ENCODE measurements around the gene CEACAM16.
"Not testable (repeated sequence)": the region's sequence is repeated elsewhere in the genome, so short reads cannot be mapped to it uniquely, and the experiment has no call there.

The CEACAM16 gene

GRCh38 chr19:44718441-44719261 is 19.7 kb downstream of the CEACAM16 start:
- in situ Hi-C loops (cut with MboI; ENCODE audit: low pct_unique_long_range_greater_than_20kb, low sequenced_read_pairs, unreplicated experiment), result no loop called here
- no peak for DNase-seq (ENCODE audit: low spot score)
- TF ChIP-seq, protein P1, sequence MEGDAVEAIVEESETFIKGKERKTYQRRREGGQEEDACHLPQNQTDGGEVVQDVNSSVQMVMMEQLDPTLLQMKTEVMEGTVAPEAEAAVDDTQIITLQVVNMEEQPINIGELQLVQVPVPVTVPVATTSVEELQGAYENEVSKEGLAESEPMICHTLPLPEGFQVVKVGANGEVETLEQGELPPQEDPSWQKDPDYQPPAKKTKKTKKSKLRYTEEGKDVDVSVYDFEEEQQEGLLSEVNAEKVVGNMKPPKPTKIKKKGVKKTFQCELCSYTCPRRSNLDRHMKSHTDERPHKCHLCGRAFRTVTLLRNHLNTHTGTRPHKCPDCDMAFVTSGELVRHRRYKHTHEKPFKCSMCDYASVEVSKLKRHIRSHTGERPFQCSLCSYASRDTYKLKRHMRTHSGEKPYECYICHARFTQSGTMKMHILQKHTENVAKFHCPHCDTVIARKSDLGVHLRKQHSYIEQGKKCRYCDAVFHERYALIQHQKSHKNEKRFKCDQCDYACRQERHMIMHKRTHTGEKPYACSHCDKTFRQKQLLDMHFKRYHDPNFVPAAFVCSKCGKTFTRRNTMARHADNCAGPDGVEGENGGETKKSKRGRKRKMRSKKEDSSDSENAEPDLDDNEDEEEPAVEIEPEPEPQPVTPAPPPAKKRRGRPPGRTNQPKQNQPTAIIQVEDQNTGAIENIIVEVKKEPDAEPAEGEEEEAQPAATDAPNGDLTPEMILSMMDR (IDR thresholded peaks at IDR 0.05; ENCODE audit: extremely low read depth, insufficient read depth, missing control alignments), result no peak

- TF ChIP-seq, protein P1 (IDR thresholded peaks at IDR 0.05; ENCODE audit: extremely low read depth, insufficient read depth, missing control alignments), result no peak
- in situ Hi-C loops (cut with MboI; ENCODE audit: low pct_unique_long_range_greater_than_20kb, low sequenced_read_pairs, unreplicated experiment), result no loop called here
- no peak for DNase-seq (ENCODE audit: low spot score)
Measured at GRCh38 chr19:44719262-44719701, 20.3 kb downstream of the CEACAM16 start.

GRCh38 chr19:44720396-44720795 is 21.4 kb downstream of the CEACAM16 start:
- DNase-seq (ENCODE audit: low spot score); in situ Hi-C loops (cut with MboI; ENCODE audit: low pct_unique_long_range_greater_than_20kb, low sequenced_read_pairs, unreplicated experiment): not testable (repeated sequence)

- no peak for DNase-seq (ENCODE audit: low spot score)
- in situ Hi-C loops (cut with MboI; ENCODE audit: low pct_unique_long_range_greater_than_20kb, low sequenced_read_pairs, unreplicated experiment), result no loop called here
- TF ChIP-seq, protein P1 (IDR thresholded peaks at IDR 0.05; ENCODE audit: extremely low read depth, insufficient read depth, missing control alignments), result no peak
Measured at GRCh38 chr19:44720945-44721344, 22.0 kb downstream of the CEACAM16 start.

GRCh38 chr19:44721369-44721768 is 22.4 kb downstream of the CEACAM16 start:
- in situ Hi-C loops (cut with MboI; ENCODE audit: low pct_unique_long_range_greater_than_20kb, low sequenced_read_pairs, unreplicated experiment); DNase-seq (ENCODE audit: low spot score): not testable (repeated sequence)

DNA sequence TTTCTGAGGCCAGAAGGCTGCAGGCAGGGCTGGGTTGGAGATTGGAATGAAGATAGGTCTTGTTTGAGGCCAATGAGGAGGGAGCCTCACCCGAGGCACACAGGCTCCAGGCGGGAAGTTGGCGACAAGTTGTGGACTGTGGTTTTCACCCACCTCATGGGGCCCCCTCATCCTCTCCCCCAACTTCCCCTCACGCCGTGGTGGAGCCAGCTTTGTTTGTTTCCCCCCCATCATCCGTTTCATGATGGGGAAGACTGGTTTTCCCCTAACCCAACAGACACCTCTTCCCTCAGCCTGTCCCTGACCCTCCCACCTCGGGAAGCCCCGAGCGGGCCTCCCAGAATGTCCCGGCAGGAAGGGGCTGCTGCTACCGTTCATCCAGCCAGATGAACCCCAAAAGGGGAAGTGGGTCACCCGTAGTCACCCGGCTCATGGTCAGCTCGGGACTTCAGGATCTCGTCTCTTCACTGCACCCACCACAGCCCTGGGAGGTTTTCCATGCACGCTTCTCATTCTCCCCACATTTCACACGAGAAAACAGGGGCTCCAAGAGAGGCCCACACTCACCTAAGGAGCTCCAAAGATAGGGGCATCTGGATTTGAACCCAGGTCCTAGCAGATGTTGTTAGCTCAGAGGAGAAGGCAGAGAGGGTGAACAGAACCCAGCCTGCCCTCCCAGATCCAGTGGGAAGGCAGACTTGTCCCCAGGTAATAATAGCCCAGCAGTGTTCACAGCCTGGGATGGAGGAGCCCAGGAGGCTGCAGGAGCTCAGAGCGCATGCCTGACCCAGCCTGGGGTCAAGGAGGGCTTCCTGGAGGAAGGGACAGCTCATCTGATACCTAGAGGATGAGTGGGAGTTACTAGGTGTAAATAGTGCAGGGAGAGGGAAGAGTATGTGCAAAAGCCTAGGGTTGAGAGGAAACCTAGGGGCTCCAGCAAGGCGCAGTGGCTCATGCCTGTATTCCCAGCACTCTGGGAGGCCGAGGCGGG is 23.5 kb downstream of the CEACAM16 start:
- DNase-seq (ENCODE audit: low spot score), result peak; percentile 63
- TF ChIP-seq, protein P1 (IDR thresholded peaks at IDR 0.05; ENCODE audit: extremely low read depth, insufficient read depth, missing control alignments), result no peak
- in situ Hi-C loops (cut with MboI; ENCODE audit: low pct_unique_long_range_greater_than_20kb, low sequenced_read_pairs, unreplicated experiment), result no loop called here

GRCh38 chr19:44723299-44723951 is 24.5 kb downstream of the CEACAM16 start:
- TF ChIP-seq, protein P1 (IDR thresholded peaks at IDR 0.05; ENCODE audit: extremely low read depth, insufficient read depth, missing control alignments), result no peak
- peak; percentile 68 for DNase-seq (ENCODE audit: low spot score)
- in situ Hi-C loops (cut with MboI; ENCODE audit: low pct_unique_long_range_greater_than_20kb, low sequenced_read_pairs, unreplicated experiment), result no loop called here
